Lower lobe of right lung (tissue), 2 donors: Measurements from ENCODE around the gene DDIT4L. TPM values are rescaled to one million over a fixed set of nuclear protein-coding genes. Genes with fewer than 3 reads are reported as not detected.
"Not testable (repeated sequence)": the region's sequence is repeated elsewhere in the genome, so short reads cannot be mapped to it uniquely, and the experiment has no call there.

Experiments
- ATAC-seq, 2 donors: fragments of 200-7000 bp; cut with Tn5 transposase; one replicate each; pipeline ENCODE4 v1.9.1; 2020 to 2022; ENCODE audit warnings: mild to moderate bottlenecking in 2 of 2, moderate library complexity in 2 of 2
- DNase-seq: peaks from one replicate; pipeline ENCODE4 v3.0.0-alpha.2; 2020
- H3K27ac ChIP-seq: fragments of 200-600 bp; one replicate; pipeline ENCODE4 v1.8.0; 2022
- H3K27me3 ChIP-seq: fragments of 200-600 bp; one replicate; pipeline ENCODE4 v1.8.0; 2022; ENCODE audit warnings: low read depth
- H3K36me3 ChIP-seq: fragments of 200-600 bp; one replicate; pipeline ENCODE4 v1.8.0; 2022; ENCODE audit warnings: mild to moderate bottlenecking
- H3K4me1 ChIP-seq: fragments of 200-600 bp; one replicate; pipeline ENCODE4 v1.8.0; 2022
- H3K4me3 ChIP-seq: fragments of 200-600 bp; one replicate; pipeline ENCODE4 v1.8.0; 2022; ENCODE audit warnings: mild to moderate bottlenecking
- H3K9me3 ChIP-seq: fragments of 200-600 bp; one replicate; pipeline ENCODE4 v1.8.0; 2022
- CTCF ChIP-seq: fragments of 200-600 bp; IDR thresholded peaks from one replicate; pipeline ENCODE4 v1.8.0; 2022; ENCODE audit warnings: antibody characterized with exemption, mild to moderate bottlenecking
- intact Hi-C: fragments of 100-400 bp; cut with DNase I; formaldehyde crosslinking; loops from one replicate; pipeline ENCODE4 v1.11.0; 2022
- total RNA-seq: library from RNA; stranded (reverse); fragmentation: NEBNext Ultra II Directional; extraction: Animal tissue kit (Norgen Biotek cat#: 25700); gene quantifications from one replicate; pipeline ENCODE4 v1.2.1, GENCODE V29; 2021
- donor health status: DM: no; HTN: yes; CAD: no; lungs with severe emphysema.

Gene DDIT4L
- total RNA-seq, 1 donor from 2014 or later: 0.92 TPM

- no peak for ATAC-seq
- intact Hi-C loops: no loop called here
- H3K9me3 ChIP-seq: no peaks in the 10 kb centered on the region
These were observed 43.1 kb downstream of the DDIT4L start for GRCh38 chr4:100147198-100147597.

GRCh38 chr4:100146756-100147155 is 43.5 kb downstream of the DDIT4L start:
- no peak for TF ChIP-seq CTCF
- Histone ChIP-seq H3K27me3 (no peaks in the 10 kb centered on the region), H3K36me3 (no peaks in the 10 kb centered on the region), H3K9me3 (no peaks in the 10 kb centered on the region), H3K4me3 (no peak overlapping the region), H3K4me1 (no peaks in the 10 kb centered on the region), H3K27ac (no peak overlapping the region)
- intact Hi-C loops: no loop called here
- no peak for DNase-seq
- no peak for ATAC-seq

More at GRCh38 chr4:100147198-100147597, 43.1 kb downstream of the DDIT4L start:
- no peaks in the 10 kb centered on the region for H3K36me3 ChIP-seq
- H3K4me1 ChIP-seq: no peaks in the 10 kb centered on the region
- DNase-seq: no peak
- no peak for TF ChIP-seq CTCF
- no peak overlapping the region for H3K27ac ChIP-seq
- no peaks in the 10 kb centered on the region for H3K27me3 ChIP-seq
- H3K4me3 ChIP-seq: no peak overlapping the region

GRCh38 chr4:100137320-100137719 is 52.9 kb downstream of the DDIT4L start:
- H3K27me3 ChIP-seq, H3K4me3 ChIP-seq, H3K27ac ChIP-seq, ATAC-seq, DNase-seq, intact Hi-C loops, H3K4me1 ChIP-seq, H3K36me3 ChIP-seq: not testable (repeated sequence)
- H3K9me3 ChIP-seq: peaks cover 10% of the 10 kb centered on the region

Other genes starting within 250 kb of the DDIT4L start
- gene DNAJB14, start 243.8 kb downstream of the DDIT4L start, total RNA-seq: 60.3 TPM
- 143 TPM for gene H2AZ1, start 240.2 kb downstream of the DDIT4L start, total RNA-seq